Transverse colon (tissue), 4 donors: ENCODE measurements around the gene CLINT1. TPM values are rescaled to one million over a fixed set of nuclear protein-coding genes. Genes with fewer than 3 reads are reported as not detected.

ENCODE experiments used
- DNase-seq: peaks from one replicate; pipeline ENCODE4 v3.0.0-alpha.2; 2019
- H3K27ac ChIP-seq, 4 donors: fragments of 200-600 bp; sonication (generic); 2 replicates each; pipeline ENCODE4 v1.5.1; 2016 to 2018; ENCODE audit warnings: inconsistent platforms in 4 of 4
- H3K27me3 ChIP-seq: fragments of 200-600 bp; sonication (generic); 2 replicates; pipeline ENCODE4 v1.5.1; 2017; ENCODE audit warnings: inconsistent platforms
- H3K36me3 ChIP-seq, 4 donors: fragments of 200-600 bp; sonication (generic); 2 replicates each; pipeline ENCODE4 v1.5.1; 2017 to 2019; ENCODE audit warnings: inconsistent platforms in 4 of 4
- H3K4me1 ChIP-seq, 4 donors: fragments of 200-600 bp; sonication (generic); 2 replicates each; pipeline ENCODE4 v1.5.1; 2017 to 2020; ENCODE audit warnings: inconsistent platforms in 4 of 4
- H3K4me3 ChIP-seq, 4 donors: fragments of 200-600 bp; sonication (generic); 1 replicate in 1 of 4; 2 replicates in 3 of 4; pipeline versions ENCODE4 v1.5.1 to v1.6.1; 2017 to 2019; ENCODE audit warnings: inconsistent platforms in 4 of 4
- H3K9me3 ChIP-seq, 2 donors: fragments of 200-600 bp; sonication (generic); 2 replicates each; pipeline ENCODE4 v1.5.1; 2017 to 2019; ENCODE audit warnings: inconsistent platforms in 2 of 2
- EP300 ChIP-seq: sonication (generic); formaldehyde crosslinking; IDR thresholded peaks from one replicate; pipeline ENCODE4 v1.6.1; 2017; ENCODE audit warnings: antibody characterized with exemption, low read depth
- POLR2A ChIP-seq: fragments of 450-650 bp; IDR thresholded peaks from one replicate; pipeline ENCODE4 v1.6.1; 2016; ENCODE audit warnings: antibody characterized with exemption, mild to moderate bottlenecking, moderate library complexity
- POLR2AphosphoS5 ChIP-seq, 3 donors: sonication (generic); formaldehyde crosslinking; IDR thresholded peaks; one replicate each; pipeline ENCODE4 v1.6.1; 2016; ENCODE audit warnings: antibody characterized with exemption in 3 of 3
- WGBS, 2 donors: methylation state at CpG; one replicate each; pipeline ENCODE4 v1.1.5; 2018; ENCODE audit warnings: low coverage in 1 of 2; 5-methylcytosine and 5-hydroxymethylcytosine counted together
- in situ Hi-C, 4 donors: fragments of 200-750 bp; cut with MboI; loops; one replicate each; pipeline versions ENCODE4 v1.15.0 to v1.15.1; 2017; ENCODE audit warnings: low sequenced_read_pairs in 3 of 4, low pct_ligation_motif_present in 1 of 4, low pct_unique_long_range_greater_than_20kb in 1 of 4
- intact Hi-C: fragments of 100-400 bp; cut with DNase I; formaldehyde crosslinking; loops from one replicate; pipeline ENCODE4 v1.15.1; 2023; ENCODE audit warnings: low total_unique reads
- total RNA-seq, 4 donors: library from RNA; depleted of rRNA; stranded (reverse); fragments of >200 nt; gene quantifications; one replicate each; pipeline ENCODE4 v1.1.0, GENCODE V29; 2016
- TF ChIP-seq, protein P1 (sequence below), 5 experiments: fragments of 200-600 bp in 3 of 5; fragments of 450-650 bp in 2 of 5; sonication (generic) in 3 of 5; IDR thresholded peaks; 1 replicate in 2 of 5; 2 replicates in 3 of 5; pipeline ENCODE4 v1.5.1; 2016 to 2017; ENCODE audit warnings: antibody characterized with exemption in 5 of 5, inconsistent platforms in 3 of 5, mild to moderate bottlenecking in 2 of 5, moderate library complexity in 1 of 5

CLINT1 gene
- total RNA-seq, 4 donors from 2014 or later = 75.6 to 174 (median 131) TPM

DNA sequence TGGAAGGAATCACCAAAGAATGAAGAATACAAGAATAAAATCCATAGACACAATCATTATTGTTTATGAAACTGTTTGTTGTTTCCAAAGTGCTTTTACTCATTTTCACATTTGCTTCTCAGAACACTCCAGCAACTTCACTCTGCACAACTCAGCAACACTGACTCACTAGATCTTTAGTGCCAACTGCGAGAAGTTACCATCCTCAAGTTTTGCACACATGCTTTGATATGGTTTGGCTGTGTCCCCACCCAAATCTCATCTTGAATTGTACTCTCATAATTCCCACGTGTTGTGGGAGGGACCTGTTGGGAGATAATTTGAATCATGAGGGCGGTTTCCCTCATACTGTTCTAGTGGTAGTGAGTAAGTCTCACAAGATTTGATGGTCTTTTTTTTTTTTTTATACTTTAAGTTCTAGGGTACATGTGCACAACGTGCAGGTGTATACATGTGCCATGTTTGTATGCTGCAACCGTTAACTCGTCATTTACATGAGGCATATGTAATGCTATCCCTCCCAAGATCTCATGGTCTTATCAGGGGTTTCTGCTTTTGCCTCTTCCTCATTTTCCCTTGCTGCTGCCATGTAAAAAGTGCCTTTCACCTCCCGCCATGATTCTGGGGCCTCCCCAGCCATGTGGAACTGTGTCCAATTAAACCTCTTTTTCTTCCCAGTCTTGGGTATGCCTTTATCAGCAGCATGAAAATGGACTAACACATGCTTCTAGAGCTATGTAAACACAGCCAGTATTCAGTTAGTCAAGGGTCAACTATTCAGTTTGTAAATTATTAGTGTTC, 36.9 kb downstream of the CLINT1 start:
- DNase-seq = no peak
- in situ Hi-C loops = loop anchor here in 1 of 4 donors (25.0 kb wide), 1 partner anchor 115 kb away; no protein-coding TSS in a partner anchor
- Histone ChIP-seq H3K4me1 (peaks cover 8 to 66% (median 23%) of the 10 kb centered on the region in 4 donors), H3K36me3 (no peaks in the 10 kb centered on the region), H3K27me3 (no peaks in the 10 kb centered on the region), H3K4me3 (no peak overlapping the region), H3K9me3 (no peaks in the 10 kb centered on the region), H3K27ac (peak overlapping the region; percentile 13 to 61 (median 30))
- intact Hi-C loops = no loop called here
- 81 to 84% methylated on average over 7 of the region's 7 CpGs for WGBS, 2 donors
- no peak for TF ChIP-seq POLR2A
- TF ChIP-seq, protein P1, sequence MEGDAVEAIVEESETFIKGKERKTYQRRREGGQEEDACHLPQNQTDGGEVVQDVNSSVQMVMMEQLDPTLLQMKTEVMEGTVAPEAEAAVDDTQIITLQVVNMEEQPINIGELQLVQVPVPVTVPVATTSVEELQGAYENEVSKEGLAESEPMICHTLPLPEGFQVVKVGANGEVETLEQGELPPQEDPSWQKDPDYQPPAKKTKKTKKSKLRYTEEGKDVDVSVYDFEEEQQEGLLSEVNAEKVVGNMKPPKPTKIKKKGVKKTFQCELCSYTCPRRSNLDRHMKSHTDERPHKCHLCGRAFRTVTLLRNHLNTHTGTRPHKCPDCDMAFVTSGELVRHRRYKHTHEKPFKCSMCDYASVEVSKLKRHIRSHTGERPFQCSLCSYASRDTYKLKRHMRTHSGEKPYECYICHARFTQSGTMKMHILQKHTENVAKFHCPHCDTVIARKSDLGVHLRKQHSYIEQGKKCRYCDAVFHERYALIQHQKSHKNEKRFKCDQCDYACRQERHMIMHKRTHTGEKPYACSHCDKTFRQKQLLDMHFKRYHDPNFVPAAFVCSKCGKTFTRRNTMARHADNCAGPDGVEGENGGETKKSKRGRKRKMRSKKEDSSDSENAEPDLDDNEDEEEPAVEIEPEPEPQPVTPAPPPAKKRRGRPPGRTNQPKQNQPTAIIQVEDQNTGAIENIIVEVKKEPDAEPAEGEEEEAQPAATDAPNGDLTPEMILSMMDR (IDR thresholded peaks at IDR 0.05) = no peak
- no peak for TF ChIP-seq EP300
- TF ChIP-seq POLR2AphosphoS5 (IDR thresholded peaks at IDR 0.05) = no peak

DNA sequence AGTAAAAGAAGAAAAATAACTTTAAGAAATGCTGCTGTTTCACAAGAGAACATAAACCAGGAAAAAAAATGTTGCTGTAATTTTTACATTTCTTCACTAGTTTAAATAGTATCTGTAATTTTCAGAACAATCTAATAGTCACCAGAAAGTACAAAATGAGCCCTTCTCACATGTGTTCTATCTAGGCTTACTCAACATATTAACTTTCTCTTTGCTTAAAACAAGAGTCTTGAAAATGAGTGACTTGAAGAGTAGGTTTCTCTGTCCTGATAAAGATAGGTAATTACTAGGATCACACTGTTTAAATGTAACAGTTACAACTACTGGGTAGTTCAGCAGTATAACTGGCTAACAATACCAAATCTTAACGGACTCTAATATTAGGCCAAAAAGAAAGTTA, 37.5 kb downstream of the CLINT1 start:
- H3K27ac ChIP-seq = peak overlapping the region in 3 of 4 donors; percentile 16 to 61 (median 45)
- in situ Hi-C loops (loop anchor here in 1 of 4 donors (25.0 kb wide), 1 partner anchor 116 kb away; no protein-coding TSS in a partner anchor), intact Hi-C loops (no loop called here)
- no peaks in the 10 kb centered on the region for H3K27me3 ChIP-seq
- no peak for DNase-seq
- 86 to 90% methylated on average over 1 of the region's 1 CpG for WGBS, 2 donors
- peaks cover 0 to under 1% (median 0%) of the 10 kb centered on the region in 4 donors for H3K36me3 ChIP-seq
- TF ChIP-seq EP300 = no peak
- H3K4me3 ChIP-seq = no peak overlapping the region
- no peaks in the 10 kb centered on the region for H3K9me3 ChIP-seq
- peaks cover 8 to 59% (median 22%) of the 10 kb centered on the region in 4 donors for H3K4me1 ChIP-seq

GRCh38 chr5:157820593-157821252, 38.2 kb downstream of the CLINT1 start:
- no peaks in the 10 kb centered on the region for H3K9me3 ChIP-seq
- peaks cover 8 to 53% (median 22%) of the 10 kb centered on the region in 4 donors for H3K4me1 ChIP-seq
- DNase-seq = no peak
- TF ChIP-seq, protein P1 (IDR thresholded peaks at IDR 0.05) = peak; percentile 46 to 63 (median 52)
- TF ChIP-seq EP300 = no peak
- peaks cover 0 to 7% (median 0%) of the 10 kb centered on the region in 4 donors for H3K36me3 ChIP-seq
- H3K27me3 ChIP-seq = no peaks in the 10 kb centered on the region
- H3K4me3 ChIP-seq = no peak overlapping the region
- H3K27ac ChIP-seq = peak overlapping the region; percentile 17 to 61 (median 44)
- in situ Hi-C loops = loop anchor here in 1 of 4 donors (25.0 kb wide), 1 partner anchor 117 kb away; no protein-coding TSS in a partner anchor
- WGBS, 2 donors = 26 to 33% methylated on average over 6 of the region's 6 CpGs
- intact Hi-C loops = no loop called here

DNA sequence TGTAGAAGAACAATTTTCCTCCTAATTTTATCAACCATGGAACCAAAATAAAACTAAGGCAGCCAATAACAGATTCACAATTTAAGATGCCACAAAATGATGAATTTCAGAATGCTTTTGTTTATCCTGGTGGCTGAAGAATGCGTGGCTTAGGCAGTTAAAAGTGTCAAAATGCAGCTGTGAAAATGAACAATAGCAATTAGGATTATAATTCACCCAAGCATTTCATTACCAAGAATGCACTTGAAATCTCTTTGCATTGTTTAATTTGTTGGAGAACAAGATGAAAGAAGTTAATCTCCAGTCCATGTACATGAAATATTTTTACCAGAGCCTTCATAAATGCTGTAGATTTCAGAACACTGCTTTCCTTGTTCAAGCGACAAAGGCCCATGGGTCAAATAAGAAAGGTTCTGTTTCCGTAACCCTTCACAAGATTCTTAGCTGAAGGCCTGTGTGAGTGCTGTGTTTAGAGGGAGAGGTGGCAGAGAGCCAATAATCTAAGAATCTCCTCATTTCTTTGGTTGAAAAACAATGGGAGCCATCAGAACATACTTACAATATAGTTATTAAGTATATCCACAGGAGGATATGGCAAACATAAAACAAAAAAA, 39.3 kb downstream of the CLINT1 start:
- no peak for DNase-seq
- Histone ChIP-seq H3K27ac (peak overlapping the region; percentile 17 to 61 (median 44)), H3K27me3 (no peaks in the 10 kb centered on the region), H3K9me3 (no peaks in the 10 kb centered on the region), H3K4me3 (no peak overlapping the region), H3K36me3 (peaks cover 0 to 7% (median 0%) of the 10 kb centered on the region in 4 donors), H3K4me1 (peaks cover 8 to 42% (median 21%) of the 10 kb centered on the region in 4 donors)
- intact Hi-C loops (loop anchor here (5.0 kb wide), 1 partner anchor 178 kb away; no protein-coding TSS in a partner anchor), in situ Hi-C loops (loop anchor here in 2 of 4 donors (10.0 to 25.0 kb wide), 2 partner anchors 118 to 125 kb away; no protein-coding TSS in a partner anchor)
- WGBS, 2 donors = 59 to 75% methylated on average over 2 to 3 of the region's 3 CpGs
- no peak for TF ChIP-seq EP300
- TF ChIP-seq, protein P1 (IDR thresholded peaks at IDR 0.05) = no peak
- no peak for TF ChIP-seq POLR2AphosphoS5 (IDR thresholded peaks at IDR 0.05)
- TF ChIP-seq POLR2A = no peak
